Gastroesophageal sphincter (tissue), 3 donors: ENCODE data around the gene DYNC1LI1.

ENCODE experiments used
- CTCF ChIP-seq, 4 experiments: fragments of 200-600 bp in 2 of 4; fragments of 450-650 bp in 2 of 4; sonication (generic) in 1 of 4; IDR thresholded peaks; one replicate each; pipeline ENCODE4 v1.5.1; 2017 to 2019; ENCODE audit warnings: antibody characterized with exemption in 4 of 4, mild to moderate bottlenecking in 2 of 4, moderate library complexity in 2 of 4
- EP300 ChIP-seq: sonication (generic); formaldehyde crosslinking; IDR thresholded peaks from one replicate; pipeline ENCODE4 v1.6.1; 2017; ENCODE audit warnings: antibody characterized with exemption, mild to moderate bottlenecking
- POLR2A ChIP-seq, 2 donors: fragments of 450-650 bp; IDR thresholded peaks; one replicate each; pipeline ENCODE4 v1.6.1; 2017; ENCODE audit warnings: antibody characterized with exemption in 2 of 2, mild to moderate bottlenecking in 2 of 2, moderate library complexity in 1 of 2
- POLR2AphosphoS5 ChIP-seq: sonication (generic); formaldehyde crosslinking; IDR thresholded peaks from one replicate; pipeline ENCODE4 v1.6.1; 2017; ENCODE audit warnings: antibody characterized with exemption

DNA sequence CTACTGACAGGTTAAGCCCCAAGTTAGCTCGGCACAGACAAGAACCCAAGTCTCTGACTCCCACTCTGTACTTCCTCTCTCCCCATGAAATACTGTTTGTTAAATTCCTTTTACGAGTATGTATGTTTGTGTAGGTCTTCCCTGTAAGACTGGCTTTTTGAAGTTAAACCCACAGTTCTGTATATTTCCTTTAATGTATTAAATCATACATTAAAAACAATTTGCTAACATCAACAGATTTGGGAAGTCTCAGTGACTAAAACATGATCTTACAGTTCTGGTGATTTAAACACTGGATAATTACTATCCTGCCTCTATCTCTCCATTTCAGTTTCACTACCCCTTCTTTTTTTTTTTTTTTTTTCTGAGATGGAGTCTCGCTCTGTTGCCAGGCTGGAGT is 72.4 kb downstream of the DYNC1LI1 start:
- no peak for TF ChIP-seq CTCF (IDR thresholded peaks at IDR 0.05)
- no peak for TF ChIP-seq POLR2A (IDR thresholded peaks at IDR 0.05)
- no peak for TF ChIP-seq EP300
- no peak for TF ChIP-seq POLR2AphosphoS5
